ENCODE measurements around the gene TCP11L2.

Gene TCP11L2

GRCh38 chr12:106273491-106273890 lies 29.0 kb upstream of the TCP11L2 start:
- peaks cover 5% of the 10 kb centered on the region for H3K4me1 ChIP-seq (ENCODE audit: control insufficient read depth, insufficient read depth, low read length)
- H3K4me3 ChIP-seq (ENCODE audit: low read length), result no peak overlapping the region
- H3K36me3 ChIP-seq (ENCODE audit: control insufficient read depth, insufficient read depth, low read length, severe bottlenecking), result no peaks in the 10 kb centered on the region
- DNase-seq (ENCODE audit: low read depth), result no peak
- no peak overlapping the region for H3K9ac ChIP-seq (ENCODE audit: low read length)
- no peaks in the 10 kb centered on the region for H3K9me3 ChIP-seq (ENCODE audit: control insufficient read depth, low read length)
- H3K27me3 ChIP-seq (replicated peaks; ENCODE audit: control insufficient read depth, insufficient read depth, low read length), result no peaks in the 10 kb centered on the region

- H3K9me3 ChIP-seq (ENCODE audit: control insufficient read depth, low read length), result no peaks in the 10 kb centered on the region
- no peak overlapping the region for H3K9ac ChIP-seq (ENCODE audit: low read length)
- H3K4me3 ChIP-seq (ENCODE audit: low read length), result no peak overlapping the region
- H3K4me1 ChIP-seq (ENCODE audit: control insufficient read depth, insufficient read depth, low read length), result peaks cover 5% of the 10 kb centered on the region
- no peak for DNase-seq (ENCODE audit: low read depth)
- no peaks in the 10 kb centered on the region for H3K27me3 ChIP-seq (replicated peaks; ENCODE audit: control insufficient read depth, insufficient read depth, low read length)
- no peaks in the 10 kb centered on the region for H3K36me3 ChIP-seq (ENCODE audit: control insufficient read depth, insufficient read depth, low read length, severe bottlenecking)
Observed at GRCh38 chr12:106274012-106274411, 28.5 kb upstream of the TCP11L2 start.

- Histone ChIP-seq H3K9ac (ENCODE audit: low read length) (no peak overlapping the region), H3K36me3 (ENCODE audit: control insufficient read depth, insufficient read depth, low read length, severe bottlenecking) (no peaks in the 10 kb centered on the region), H3K4me3 (ENCODE audit: low read length) (no peak overlapping the region), H3K4me1 (ENCODE audit: control insufficient read depth, insufficient read depth, low read length) (peaks cover 5% of the 10 kb centered on the region), H3K27me3 (replicated peaks; ENCODE audit: control insufficient read depth, insufficient read depth, low read length) (no peaks in the 10 kb centered on the region), H3K9me3 (ENCODE audit: control insufficient read depth, low read length) (no peaks in the 10 kb centered on the region)
- no peak for DNase-seq (ENCODE audit: low read depth)
Observed at GRCh38 chr12:106274575-106275121, 27.9 kb upstream of the TCP11L2 start.

GRCh38 chr12:106275458-106275857 lies 27.1 kb upstream of the TCP11L2 start:
- H3K4me1 ChIP-seq (ENCODE audit: control insufficient read depth, insufficient read depth, low read length), result peaks cover 5% of the 10 kb centered on the region
- no peaks in the 10 kb centered on the region for H3K9me3 ChIP-seq (ENCODE audit: control insufficient read depth, low read length)
- no peak overlapping the region for H3K4me3 ChIP-seq (ENCODE audit: low read length)
- DNase-seq (ENCODE audit: low read depth), result no peak
- H3K27me3 ChIP-seq (replicated peaks; ENCODE audit: control insufficient read depth, insufficient read depth, low read length), result no peaks in the 10 kb centered on the region
- H3K36me3 ChIP-seq (ENCODE audit: control insufficient read depth, insufficient read depth, low read length, severe bottlenecking), result no peaks in the 10 kb centered on the region
- H3K9ac ChIP-seq (ENCODE audit: low read length), result no peak overlapping the region

GRCh38 chr12:106276032-106276740 lies 26.3 kb upstream of the TCP11L2 start:
- DNase-seq (ENCODE audit: low read depth), result no peak
- H3K4me3 ChIP-seq (ENCODE audit: low read length), result no peak overlapping the region
- no peaks in the 10 kb centered on the region for H3K27me3 ChIP-seq (replicated peaks; ENCODE audit: control insufficient read depth, insufficient read depth, low read length)
- H3K4me1 ChIP-seq (ENCODE audit: control insufficient read depth, insufficient read depth, low read length), result peaks cover 5% of the 10 kb centered on the region
- H3K9ac ChIP-seq (ENCODE audit: low read length), result no peak overlapping the region
- H3K36me3 ChIP-seq (ENCODE audit: control insufficient read depth, insufficient read depth, low read length, severe bottlenecking), result no peaks in the 10 kb centered on the region
- H3K9me3 ChIP-seq (ENCODE audit: control insufficient read depth, low read length), result no peaks in the 10 kb centered on the region

- H3K9ac ChIP-seq (ENCODE audit: low read length), result no peak overlapping the region
- H3K4me3 ChIP-seq (ENCODE audit: low read length), result no peak overlapping the region
- no peaks in the 10 kb centered on the region for H3K36me3 ChIP-seq (ENCODE audit: control insufficient read depth, insufficient read depth, low read length, severe bottlenecking)
- H3K27me3 ChIP-seq (replicated peaks; ENCODE audit: control insufficient read depth, insufficient read depth, low read length), result no peaks in the 10 kb centered on the region
- DNase-seq (ENCODE audit: low read depth), result no peak
- H3K9me3 ChIP-seq (ENCODE audit: control insufficient read depth, low read length), result peaks cover 8% of the 10 kb centered on the region
- peaks cover 1% of the 10 kb centered on the region for H3K4me1 ChIP-seq (ENCODE audit: control insufficient read depth, insufficient read depth, low read length)
Observed at GRCh38 chr12:106280106-106280505, 22.4 kb upstream of the TCP11L2 start.

GRCh38 chr12:106281056-106281782 lies 21.3 kb upstream of the TCP11L2 start:
- no peak for DNase-seq (ENCODE audit: low read depth)
- H3K9me3 ChIP-seq (ENCODE audit: control insufficient read depth, low read length), result peaks cover 8% of the 10 kb centered on the region
- no peaks in the 10 kb centered on the region for H3K4me1 ChIP-seq (ENCODE audit: control insufficient read depth, insufficient read depth, low read length)
- no peaks in the 10 kb centered on the region for H3K36me3 ChIP-seq (ENCODE audit: control insufficient read depth, insufficient read depth, low read length, severe bottlenecking)
- H3K4me3 ChIP-seq (ENCODE audit: low read length), result no peak overlapping the region
- no peaks in the 10 kb centered on the region for H3K27me3 ChIP-seq (replicated peaks; ENCODE audit: control insufficient read depth, insufficient read depth, low read length)
- H3K9ac ChIP-seq (ENCODE audit: low read length), result no peak overlapping the region

- no peak for DNase-seq (ENCODE audit: low read depth)
- Histone ChIP-seq H3K4me1 (ENCODE audit: control insufficient read depth, insufficient read depth, low read length) (no peaks in the 10 kb centered on the region), H3K36me3 (ENCODE audit: control insufficient read depth, insufficient read depth, low read length, severe bottlenecking) (no peaks in the 10 kb centered on the region), H3K27me3 (replicated peaks; ENCODE audit: control insufficient read depth, insufficient read depth, low read length) (no peaks in the 10 kb centered on the region), H3K9me3 (ENCODE audit: control insufficient read depth, low read length) (peaks cover 8% of the 10 kb centered on the region), H3K9ac (ENCODE audit: low read length) (no peak overlapping the region), H3K4me3 (ENCODE audit: low read length) (no peak overlapping the region)
Observed at GRCh38 chr12:106281804-106282203, 20.7 kb upstream of the TCP11L2 start.

- Histone ChIP-seq H3K9me3 (ENCODE audit: control insufficient read depth, low read length) (peaks cover 8% of the 10 kb centered on the region), H3K4me3 (ENCODE audit: low read length) (no peak overlapping the region), H3K9ac (ENCODE audit: low read length) (no peak overlapping the region), H3K4me1 (ENCODE audit: control insufficient read depth, insufficient read depth, low read length) (no peaks in the 10 kb centered on the region), H3K36me3 (ENCODE audit: control insufficient read depth, insufficient read depth, low read length, severe bottlenecking) (no peaks in the 10 kb centered on the region), H3K27me3 (replicated peaks; ENCODE audit: control insufficient read depth, insufficient read depth, low read length) (no peaks in the 10 kb centered on the region)
- DNase-seq (ENCODE audit: low read depth), result peak; percentile 53
Observed at GRCh38 chr12:106282457-106283097, 20.0 kb upstream of the TCP11L2 start.

- no peak overlapping the region for H3K9ac ChIP-seq (ENCODE audit: low read length)
- H3K36me3 ChIP-seq (ENCODE audit: control insufficient read depth, insufficient read depth, low read length, severe bottlenecking), result no peaks in the 10 kb centered on the region
- DNase-seq (ENCODE audit: low read depth), result no peak
- peaks cover 8% of the 10 kb centered on the region for H3K9me3 ChIP-seq (ENCODE audit: control insufficient read depth, low read length)
- no peak overlapping the region for H3K4me3 ChIP-seq (ENCODE audit: low read length)
- no peaks in the 10 kb centered on the region for H3K27me3 ChIP-seq (replicated peaks; ENCODE audit: control insufficient read depth, insufficient read depth, low read length)
- peaks cover 17% of the 10 kb centered on the region for H3K4me1 ChIP-seq (ENCODE audit: control insufficient read depth, insufficient read depth, low read length)
Observed at GRCh38 chr12:106284358-106285105, 18.0 kb upstream of the TCP11L2 start.

- peaks cover 8% of the 10 kb centered on the region for H3K9me3 ChIP-seq (ENCODE audit: control insufficient read depth, low read length)
- no peak overlapping the region for H3K4me3 ChIP-seq (ENCODE audit: low read length)
- no peaks in the 10 kb centered on the region for H3K27me3 ChIP-seq (replicated peaks; ENCODE audit: control insufficient read depth, insufficient read depth, low read length)
- no peaks in the 10 kb centered on the region for H3K36me3 ChIP-seq (ENCODE audit: control insufficient read depth, insufficient read depth, low read length, severe bottlenecking)
- no peak for DNase-seq (ENCODE audit: low read depth)
- no peak overlapping the region for H3K9ac ChIP-seq (ENCODE audit: low read length)
- peaks cover 18% of the 10 kb centered on the region for H3K4me1 ChIP-seq (ENCODE audit: control insufficient read depth, insufficient read depth, low read length)
Observed at GRCh38 chr12:106285982-106286381, 16.6 kb upstream of the TCP11L2 start.
